GM12865 (cell line): ENCODE results near the gene OR10H3.
"Not testable (repeated sequence)": the region's sequence is repeated elsewhere in the genome, so short reads cannot be mapped to it uniquely, and the experiment has no call there.

ENCODE experiments used
- DNase-seq: peaks from one replicate; pipeline ENCODE4 v3.0.0; 2010; ENCODE audit warnings: low read depth
- H3K4me3 ChIP-seq: 2 replicates; pipeline ENCODE4 v1.5.1; 2011; ENCODE audit warnings: mild to moderate bottlenecking, low read depth, low read length, control low read depth
- TF ChIP-seq, protein P1 (sequence below): IDR thresholded peaks from 2 replicates; pipeline ENCODE4 v1.5.1; 2011; ENCODE audit warnings: low read length, control low read depth, low read depth, inconsistent platforms; ENCODE audit not compliant: insufficient read depth; ENCODE audit errors: missing control alignments

Gene OR10H3

DNA sequence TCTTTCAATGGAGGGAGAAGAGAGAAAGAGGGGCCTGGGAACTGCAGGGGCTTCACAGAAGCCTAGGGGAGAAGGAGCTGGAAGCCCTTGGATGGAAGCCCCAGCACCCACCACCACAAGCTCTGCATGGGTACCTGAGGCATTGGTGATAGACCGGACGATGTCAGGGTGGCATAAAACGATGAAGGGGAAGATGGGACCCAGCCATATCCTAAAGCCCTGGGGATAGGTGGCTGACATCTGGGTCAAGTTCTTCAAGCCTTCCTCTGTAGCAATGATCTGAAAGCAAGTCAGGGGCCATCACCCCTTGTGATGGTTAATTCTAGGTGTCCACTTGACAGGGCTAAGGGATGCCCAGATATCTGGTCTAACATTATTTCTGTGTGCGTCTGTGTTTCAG lies 38.5 kb downstream of the OR10H3 start:
- DNase-seq = no peak
- TF ChIP-seq, protein P1, sequence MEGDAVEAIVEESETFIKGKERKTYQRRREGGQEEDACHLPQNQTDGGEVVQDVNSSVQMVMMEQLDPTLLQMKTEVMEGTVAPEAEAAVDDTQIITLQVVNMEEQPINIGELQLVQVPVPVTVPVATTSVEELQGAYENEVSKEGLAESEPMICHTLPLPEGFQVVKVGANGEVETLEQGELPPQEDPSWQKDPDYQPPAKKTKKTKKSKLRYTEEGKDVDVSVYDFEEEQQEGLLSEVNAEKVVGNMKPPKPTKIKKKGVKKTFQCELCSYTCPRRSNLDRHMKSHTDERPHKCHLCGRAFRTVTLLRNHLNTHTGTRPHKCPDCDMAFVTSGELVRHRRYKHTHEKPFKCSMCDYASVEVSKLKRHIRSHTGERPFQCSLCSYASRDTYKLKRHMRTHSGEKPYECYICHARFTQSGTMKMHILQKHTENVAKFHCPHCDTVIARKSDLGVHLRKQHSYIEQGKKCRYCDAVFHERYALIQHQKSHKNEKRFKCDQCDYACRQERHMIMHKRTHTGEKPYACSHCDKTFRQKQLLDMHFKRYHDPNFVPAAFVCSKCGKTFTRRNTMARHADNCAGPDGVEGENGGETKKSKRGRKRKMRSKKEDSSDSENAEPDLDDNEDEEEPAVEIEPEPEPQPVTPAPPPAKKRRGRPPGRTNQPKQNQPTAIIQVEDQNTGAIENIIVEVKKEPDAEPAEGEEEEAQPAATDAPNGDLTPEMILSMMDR = no peak
- no peak overlapping the region for H3K4me3 ChIP-seq

DNA sequence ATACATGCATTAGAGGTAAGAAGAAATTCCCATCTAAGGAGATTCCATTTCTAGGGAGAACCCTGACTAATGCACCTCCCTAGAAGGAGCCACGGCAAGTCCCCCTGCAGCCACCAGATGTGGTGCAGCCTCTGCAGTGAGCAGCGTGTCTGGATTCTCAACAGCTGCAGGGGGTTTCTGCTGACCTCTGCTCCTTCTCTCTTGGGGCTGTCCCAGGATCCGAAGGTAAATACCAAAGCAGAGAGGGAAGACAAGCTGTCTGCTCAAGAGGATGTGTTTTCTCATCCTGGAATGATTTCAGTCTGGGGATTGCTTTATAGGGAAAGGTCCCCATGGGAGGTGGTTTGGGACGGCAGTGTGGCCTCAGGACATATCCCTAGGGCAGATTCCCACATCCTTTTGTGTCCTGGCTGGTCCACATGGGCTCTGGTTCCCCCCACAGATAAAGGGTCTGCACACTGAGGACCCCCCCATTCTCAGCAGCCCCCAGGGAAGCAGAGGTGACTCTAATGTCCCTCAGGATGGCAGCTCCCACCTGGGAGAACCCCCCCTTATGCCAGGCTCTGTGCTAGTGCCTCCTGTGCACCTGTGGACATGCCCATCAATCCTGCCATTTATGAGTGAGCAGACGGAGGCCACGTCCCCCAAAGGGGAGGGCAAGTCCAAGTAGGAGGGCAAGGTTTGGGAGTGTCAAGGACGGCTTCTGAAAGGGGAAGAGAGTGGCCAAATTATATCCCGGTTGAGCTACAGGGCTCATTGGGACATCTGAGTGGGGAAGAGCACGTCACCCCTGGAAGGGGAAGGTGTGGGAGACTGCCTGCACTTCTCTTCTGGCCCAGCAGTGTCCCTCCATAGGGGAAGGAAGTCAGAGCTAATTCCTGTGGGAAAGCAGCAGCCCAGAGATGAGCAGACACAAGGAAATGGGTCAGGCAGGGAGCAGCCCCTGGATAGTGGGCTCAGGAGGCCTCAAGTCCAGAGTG lies 39.5 kb downstream of the OR10H3 start:
- no peak for DNase-seq
- H3K4me3 ChIP-seq = no peak overlapping the region
- TF ChIP-seq, protein P1 = no peak

DNA sequence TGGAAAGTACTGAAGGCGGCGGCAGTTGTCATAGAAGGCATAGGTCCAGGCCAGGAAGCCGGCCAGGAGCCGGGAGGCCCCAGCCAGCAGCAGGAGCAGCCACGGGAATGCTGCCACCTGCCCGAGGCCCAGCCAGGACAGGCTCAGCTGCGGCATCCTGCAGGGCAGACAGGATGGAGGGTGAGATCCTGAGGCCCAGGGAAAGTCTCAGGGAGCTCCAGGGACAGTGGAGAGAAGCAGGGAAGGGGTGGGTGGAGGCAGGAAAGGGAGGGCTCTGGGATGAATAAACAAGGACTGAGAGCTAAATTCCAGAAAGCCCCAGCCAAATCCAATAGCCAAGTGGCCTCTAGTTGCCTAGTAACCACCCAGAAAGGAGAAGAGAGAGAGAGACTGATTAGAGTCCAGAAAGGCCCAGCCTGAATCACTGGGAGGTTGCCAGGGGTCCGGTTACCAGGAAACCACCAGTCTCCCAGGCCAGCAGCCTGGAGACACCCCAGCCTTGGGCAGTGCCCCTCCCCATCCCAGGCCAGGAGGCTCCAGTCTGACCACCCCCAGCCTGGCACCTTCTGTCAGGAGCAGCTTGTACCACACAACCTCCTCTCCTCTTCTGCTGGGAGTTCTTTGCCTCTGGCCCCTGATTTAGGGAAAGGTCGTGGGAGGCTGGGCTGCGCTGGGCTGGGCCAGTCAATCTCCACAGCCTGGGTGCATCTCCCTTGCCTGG lies 42.1 kb downstream of the OR10H3 start:
- no peak for DNase-seq
- TF ChIP-seq, protein P1 = no peak
- H3K4me3 ChIP-seq = no peak overlapping the region

DNA sequence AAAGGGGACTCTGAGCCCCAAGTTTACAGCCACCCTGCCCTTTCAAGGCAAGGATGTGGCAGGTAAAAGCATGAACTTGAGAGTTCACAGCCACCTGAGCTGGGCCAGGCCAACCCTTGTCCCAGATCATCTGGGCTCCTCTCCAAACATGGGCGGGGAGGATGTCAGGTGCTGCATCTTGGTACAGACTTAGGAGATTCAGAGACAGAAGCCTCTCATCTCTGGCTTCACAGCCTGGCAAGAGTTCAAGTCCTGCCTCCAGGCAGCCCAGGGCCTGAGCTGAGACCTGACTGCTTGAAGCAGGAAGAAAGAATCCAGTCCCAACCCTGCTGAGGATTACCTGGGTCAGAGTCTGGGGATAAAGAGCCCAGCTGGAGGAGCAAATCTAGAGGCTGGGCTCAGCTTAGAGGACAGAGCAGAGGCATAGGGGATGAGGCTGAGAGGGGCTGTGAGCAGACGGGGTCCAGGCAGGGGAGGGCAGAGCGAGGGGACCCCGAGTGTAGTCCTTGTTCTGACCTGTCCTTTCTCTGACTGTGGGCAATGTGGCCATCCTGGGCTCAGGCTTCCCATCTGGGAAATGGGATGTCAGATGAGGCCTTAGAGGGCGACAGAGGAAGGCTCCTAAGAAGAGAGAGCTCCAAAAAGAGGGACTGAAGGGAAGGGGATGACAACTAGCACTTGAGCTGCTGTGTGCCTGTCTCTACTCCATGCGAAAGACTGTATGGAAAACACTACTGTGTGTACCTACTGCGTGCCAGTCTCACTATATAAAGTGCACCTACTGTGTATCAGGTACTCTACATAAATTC lies 43.0 kb downstream of the OR10H3 start:
- TF ChIP-seq, protein P1 = no peak
- no peak for DNase-seq
- no peak overlapping the region for H3K4me3 ChIP-seq

DNA sequence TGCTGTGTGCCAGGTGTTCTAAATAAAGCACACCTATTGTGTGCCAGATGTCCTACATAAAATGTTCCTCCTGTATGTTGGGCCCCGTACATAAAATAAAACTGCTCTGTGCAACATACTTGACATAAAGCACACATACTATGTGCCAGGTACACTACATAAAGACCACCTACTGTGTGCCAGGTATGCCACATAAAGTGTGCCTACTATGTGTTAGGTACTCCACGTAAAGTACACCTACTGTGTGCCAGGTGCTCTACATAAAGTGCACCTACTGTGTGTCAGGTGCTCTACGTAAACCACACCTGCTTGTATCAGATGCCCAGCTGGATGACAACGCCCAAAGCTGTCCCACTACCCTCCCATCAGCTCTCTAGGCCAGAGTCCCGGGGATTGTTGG lies 43.9 kb downstream of the OR10H3 start:
- TF ChIP-seq, protein P1 = no peak
- no peak overlapping the region for H3K4me3 ChIP-seq
- no peak for DNase-seq

DNA sequence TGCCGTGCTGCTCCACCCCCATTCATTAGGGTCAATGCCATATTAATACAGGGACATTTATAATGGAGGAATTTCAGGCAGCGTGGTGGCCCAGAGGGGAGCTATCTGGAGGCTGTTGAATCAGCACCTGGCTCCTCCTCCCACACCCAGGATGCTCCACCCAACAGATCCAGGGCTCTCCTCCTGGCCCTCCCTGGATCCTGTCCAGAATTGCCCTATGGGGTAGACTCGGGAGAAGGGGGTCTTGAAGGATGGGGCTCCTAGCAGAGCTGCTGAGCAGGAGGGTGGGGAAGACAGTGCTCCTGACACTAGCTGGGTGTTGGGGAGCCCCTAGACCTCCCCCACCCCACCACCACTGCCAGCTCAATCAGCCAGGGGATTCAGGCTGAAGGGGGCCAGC lies 44.4 kb downstream of the OR10H3 start:
- TF ChIP-seq, protein P1 = no peak
- no peak overlapping the region for H3K4me3 ChIP-seq
- DNase-seq = no peak

DNA sequence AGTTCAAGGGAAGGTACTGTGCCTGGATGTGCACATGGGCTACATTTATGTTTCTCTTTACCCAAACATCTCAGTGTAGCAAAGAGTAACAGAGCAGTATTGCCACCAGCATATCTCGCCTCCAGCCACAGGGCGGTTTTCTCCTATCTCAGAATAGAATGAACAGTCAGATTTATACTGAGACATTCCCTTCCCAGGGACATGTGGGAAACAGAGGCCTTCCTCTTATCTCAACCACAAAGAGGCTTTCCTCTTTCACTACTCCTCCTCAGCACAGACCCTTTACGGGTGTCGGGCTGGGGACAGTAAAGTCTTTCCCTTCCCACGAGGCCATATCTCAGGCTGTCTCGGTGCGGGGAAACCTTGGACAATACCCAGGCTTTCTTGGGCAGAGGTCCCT lies 45.1 kb downstream of the OR10H3 start:
- not testable (repeated sequence) for H3K4me3 ChIP-seq, DNase-seq
